ENCODE data around the gene R3HDM4.
"Not testable (repeated sequence)": the region's sequence is repeated elsewhere in the genome, so short reads cannot be mapped to it uniquely, and the experiment has no call there.

Gene R3HDM4

DNA sequence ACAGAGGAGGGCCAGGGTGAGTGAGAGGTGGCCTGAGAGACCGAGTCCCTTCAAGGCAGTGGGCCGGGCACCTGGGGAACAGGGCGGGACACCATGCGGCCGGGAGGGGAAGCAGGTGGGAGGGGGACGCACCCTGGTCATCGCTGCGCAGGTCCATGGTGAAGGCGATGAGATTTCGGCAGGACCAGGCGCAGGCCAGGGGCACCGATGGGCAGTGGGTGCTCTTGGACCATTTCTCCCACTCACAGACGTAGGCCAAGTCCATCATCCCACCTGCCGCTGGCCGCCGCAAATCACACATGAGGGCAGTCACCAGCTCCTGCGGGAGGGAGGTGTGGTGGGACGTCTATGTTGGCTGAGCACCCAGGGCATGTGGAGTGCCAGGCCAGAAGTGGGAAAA, 22.2 kb downstream of the R3HDM4 start:
- DNase-seq = no peak

- no peak for DNase-seq
These were observed 23.2 kb downstream of the R3HDM4 start for GRCh38 chr19:889662-890295.

DNA sequence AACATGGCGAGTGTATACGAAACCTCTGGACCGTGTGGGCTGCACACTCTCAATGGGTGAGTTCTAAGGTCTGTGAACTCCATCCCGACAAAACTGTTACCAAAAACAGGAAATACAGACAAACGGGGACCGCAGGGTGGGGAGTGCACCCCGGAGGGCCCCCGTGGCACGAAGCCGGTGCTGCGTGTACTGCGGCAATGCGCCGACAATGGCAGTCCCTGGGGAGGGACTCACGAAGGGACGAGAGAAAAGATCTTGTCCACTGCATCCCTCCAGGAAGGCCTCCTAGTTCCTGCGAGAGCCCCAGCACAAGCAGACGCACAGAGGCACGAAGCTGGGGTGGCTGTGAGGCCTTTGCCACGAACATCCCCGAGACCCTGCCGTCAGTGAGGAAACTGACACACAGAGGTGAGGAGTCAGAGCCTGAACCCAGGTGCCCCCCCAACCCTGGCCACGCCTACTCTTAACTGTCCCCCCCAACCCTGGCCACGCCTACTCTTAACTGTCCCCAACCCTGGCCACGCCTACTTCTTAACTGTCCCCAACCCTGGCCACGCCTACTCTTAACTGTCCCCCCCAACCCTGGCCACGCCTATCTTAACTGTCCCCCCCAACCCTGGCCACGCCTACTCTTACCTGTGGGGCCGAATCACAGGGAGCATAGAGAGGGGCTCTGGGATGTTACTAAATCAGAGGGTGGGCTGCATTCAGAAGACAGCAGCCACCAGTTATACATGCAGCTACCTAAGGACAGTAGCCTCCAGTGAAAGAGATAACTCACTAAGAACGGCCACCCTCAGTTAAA, 24.2 kb downstream of the R3HDM4 start:
- no peak for DNase-seq

- DNase-seq = no peak
These were observed 25.4 kb downstream of the R3HDM4 start for GRCh38 chr19:887599-887998.

DNA sequence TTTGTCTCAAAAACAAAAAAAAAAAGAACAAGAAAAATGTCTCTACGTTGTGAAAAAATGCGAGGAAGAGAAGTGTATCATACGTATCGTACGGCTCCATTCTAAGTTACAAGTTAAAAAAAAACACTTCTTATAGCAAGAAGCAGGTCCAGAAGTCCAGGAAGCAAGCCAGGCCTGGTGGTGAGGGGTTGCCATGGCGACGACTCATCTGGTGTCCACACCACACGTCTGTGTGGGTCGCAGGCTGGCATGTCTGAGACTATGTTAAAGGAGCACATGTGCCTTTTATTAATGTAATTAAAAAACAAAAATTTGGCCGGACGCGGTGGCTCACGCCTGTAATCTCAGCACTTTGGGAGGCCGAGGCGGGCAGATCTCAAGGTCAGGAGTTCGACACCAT, 25.9 kb downstream of the R3HDM4 start:
- no peak for DNase-seq

- no peak for DNase-seq
These were observed 27.3 kb downstream of the R3HDM4 start for GRCh38 chr19:885536-886224.

GRCh38 chr19:884420-885211, 28.4 kb downstream of the R3HDM4 start:
- DNase-seq = no peak

DNA sequence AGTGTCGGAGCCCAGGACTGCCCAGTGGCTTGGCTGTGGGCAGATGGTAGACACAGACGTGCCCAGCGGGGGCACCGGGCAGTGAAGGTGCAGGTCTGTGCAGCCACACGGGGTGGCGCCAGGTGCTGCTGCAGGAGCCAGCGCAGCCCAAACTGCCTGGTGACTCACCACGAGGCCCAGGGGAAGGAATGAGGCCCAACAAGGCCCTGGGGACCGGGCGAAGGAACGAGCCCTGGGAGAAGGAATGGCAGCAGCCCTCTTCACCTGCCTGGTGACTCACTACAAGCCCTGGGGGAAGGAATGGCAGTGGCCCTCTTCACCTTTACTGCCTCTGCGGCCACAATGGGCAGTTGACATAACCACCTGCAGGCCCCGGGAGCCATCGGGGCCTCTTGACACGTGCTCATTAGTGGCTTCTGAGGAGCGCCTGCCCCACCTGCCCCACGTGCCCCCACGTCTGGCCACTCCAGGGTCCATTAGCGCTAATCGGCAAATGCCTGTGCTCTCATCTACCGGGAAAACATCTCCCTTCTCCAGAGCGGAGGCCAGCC, 29.3 kb downstream of the R3HDM4 start:
- DNase-seq = no peak

- no peak for DNase-seq
These were observed 30.0 kb downstream of the R3HDM4 start for GRCh38 chr19:882871-883497.

DNA sequence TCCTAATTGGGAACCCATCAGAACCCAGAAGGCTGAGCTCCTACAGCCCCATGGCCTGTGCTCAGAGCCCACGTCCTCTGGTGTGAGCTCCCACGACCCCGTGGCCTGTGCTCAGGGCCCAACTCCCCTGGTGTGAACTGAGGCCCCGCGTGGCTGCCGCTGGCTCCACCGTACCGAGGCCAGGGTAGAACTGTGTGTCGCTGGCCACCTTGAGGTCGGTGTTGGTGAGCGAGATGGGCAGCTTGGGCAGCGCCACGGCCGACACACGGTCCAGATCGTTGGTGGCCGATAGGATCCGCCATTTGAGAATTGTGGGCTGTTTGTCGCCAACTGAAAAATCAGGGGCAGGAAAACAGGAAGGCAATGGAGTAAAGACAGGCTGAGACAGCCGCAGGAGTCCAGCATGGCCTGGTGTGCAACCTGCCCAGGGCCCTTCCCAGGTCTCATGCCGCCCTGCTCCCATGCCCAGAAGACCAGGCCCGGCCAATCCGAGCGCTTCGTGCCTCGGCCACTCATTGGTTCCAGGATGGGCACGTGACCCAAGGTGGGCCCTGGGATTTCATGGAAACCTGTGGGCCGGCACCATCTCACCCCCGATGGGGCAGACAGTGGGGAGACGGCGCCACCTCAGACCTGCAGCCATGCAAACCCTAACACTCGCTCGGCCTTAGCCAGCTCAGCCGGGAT, 31.5 kb downstream of the R3HDM4 start:
- DNase-seq = no peak

- no peak for DNase-seq
These were observed 33.1 kb downstream of the R3HDM4 start for GRCh38 chr19:879711-880438.

DNA sequence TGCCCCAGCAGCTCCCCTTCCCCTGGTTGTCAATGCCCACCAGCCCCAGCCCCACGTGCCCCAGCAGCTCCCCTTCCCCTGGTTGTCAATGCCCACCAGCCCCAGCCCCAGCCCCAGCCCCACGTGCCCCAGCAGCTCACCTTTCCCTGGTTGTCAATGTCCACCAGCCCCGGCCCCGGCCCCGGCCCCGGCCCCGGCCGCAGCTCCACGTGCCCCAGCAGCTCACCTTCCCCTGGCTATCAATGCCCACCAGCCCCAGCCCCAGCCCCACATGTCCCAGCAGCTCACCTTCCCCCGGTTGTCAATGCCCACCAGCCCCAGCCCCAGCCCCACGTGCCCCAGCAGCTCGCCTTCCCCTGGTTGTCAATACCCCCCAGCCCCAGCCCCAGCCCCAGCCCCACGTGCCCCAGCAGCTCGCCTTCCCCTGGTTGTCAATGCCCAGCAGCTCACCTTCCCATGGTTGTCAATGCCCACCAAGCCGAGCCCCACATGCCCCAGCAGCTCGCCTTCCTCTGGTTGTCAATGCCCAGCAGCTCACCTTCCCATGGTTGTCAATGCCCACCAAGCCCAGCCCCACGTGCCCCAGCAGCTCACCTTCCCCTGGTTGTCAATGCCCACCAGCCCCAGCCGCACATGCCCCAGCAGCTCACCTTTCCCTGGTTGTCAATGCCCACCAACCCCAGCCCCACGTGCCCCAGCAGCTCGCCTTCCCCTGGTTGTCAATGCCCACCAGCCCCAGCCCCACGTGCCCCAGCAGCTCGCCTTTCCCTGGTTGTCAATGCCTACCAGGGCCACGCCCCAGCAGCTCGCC, 34.1 kb downstream of the R3HDM4 start:
- DNase-seq = not testable (repeated sequence)

DNA sequence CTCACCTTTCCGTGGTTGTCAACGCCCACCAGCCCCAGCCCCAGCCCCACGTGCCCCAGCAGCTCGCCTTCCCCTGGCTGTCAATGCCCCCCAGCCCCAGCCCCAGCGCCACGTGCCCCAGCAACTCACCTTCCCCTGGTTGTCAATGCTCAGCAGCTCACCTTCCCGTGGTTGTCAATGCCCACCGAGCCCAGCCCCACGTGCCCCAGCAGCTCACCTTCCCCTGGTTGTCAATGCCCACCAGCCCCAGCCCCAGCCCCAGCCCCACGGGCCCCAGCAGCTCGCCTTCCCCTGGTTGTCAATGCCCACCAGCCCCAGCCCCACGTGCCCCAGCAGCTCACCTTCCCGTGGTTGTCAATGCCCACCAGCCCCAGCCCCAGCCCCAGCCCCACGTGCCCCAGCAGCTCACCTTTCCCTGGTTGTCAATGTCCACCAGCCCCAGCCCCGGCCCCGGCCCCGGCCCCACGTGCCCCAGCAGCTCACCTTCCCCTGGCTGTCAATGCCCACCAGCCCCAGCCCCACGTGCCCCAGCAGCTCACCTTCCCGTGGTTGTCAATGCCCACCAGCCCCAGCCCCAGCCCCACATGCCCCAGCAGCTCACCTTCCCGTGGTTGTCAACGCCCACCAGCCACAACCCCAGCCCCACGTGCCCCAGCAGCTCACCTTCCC, 34.9 kb downstream of the R3HDM4 start:
- not testable (repeated sequence) for DNase-seq

GRCh38 chr19:876780-877314, 36.2 kb downstream of the R3HDM4 start:
- DNase-seq = no peak

DNA sequence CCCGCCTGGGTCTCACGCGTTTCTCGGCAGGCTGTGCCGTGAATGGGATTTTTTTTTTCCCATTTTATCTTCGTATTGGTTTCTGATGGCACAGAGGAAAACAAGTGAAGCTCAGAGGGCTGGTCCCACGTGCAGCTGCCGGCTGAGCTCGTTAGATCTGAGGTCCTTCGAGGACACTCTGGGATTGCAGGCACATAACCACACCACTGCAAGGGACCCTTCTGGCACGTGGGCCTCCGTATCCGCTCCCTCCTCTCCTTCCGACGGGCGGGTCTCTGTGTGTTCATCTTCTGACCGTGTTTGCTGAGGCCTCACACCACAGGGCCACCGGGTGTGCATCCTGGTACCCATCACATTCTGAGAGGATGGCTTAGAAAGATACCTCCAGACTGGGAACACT, 36.9 kb downstream of the R3HDM4 start:
- DNase-seq = no peak

DNA sequence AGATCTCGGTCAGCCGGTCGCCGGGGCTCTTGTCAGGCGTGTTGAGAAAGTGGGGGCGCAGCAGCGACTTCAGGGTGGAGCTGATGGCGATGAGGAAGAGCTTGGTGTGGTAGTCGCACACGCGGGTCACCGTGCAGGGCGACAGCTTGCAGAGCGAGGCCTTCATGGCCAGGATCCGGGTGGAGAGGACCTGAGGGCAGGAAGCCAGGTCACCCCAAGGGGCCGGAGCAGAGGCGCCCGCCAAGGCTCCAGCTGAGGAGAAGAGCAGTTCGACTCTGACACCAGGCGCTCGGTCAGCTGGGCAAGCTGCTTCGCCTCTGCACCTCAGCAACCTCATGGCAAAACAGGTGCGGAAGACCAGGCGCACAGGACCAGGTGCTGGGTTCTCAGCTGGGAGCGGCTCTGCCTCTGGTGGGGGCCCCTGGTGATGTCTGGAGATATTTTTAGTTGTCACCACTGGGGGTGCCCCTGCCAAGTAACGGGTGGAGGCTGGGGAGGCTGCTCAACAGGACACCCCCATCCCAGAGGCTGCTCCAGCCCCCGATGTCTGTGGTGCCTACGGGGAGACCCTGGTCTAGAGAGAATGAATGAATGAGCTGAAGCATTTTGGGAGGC, 37.6 kb downstream of the R3HDM4 start:
- no peak for DNase-seq

- no peak for DNase-seq
These were observed 39.4 kb downstream of the R3HDM4 start for GRCh38 chr19:873561-874041.

GRCh38 chr19:873084-873483, 39.9 kb downstream of the R3HDM4 start:
- DNase-seq = no peak

All from NCI-H2029 treated with DMSO at 0.1 percent for 48 hours (cell line).